ENCODE measurements around the gene PCDHA5. TPM values are rescaled to one million over a fixed set of nuclear protein-coding genes. Genes with fewer than 3 reads are reported as not detected.
"Not testable (repeated sequence)": the region's sequence is repeated elsewhere in the genome, so short reads cannot be mapped to it uniquely, and the experiment has no call there.

Gene PCDHA5
- total RNA-seq, 1 donor from 2014 or later: 0.18 TPM

- DNase-seq (no peak), ATAC-seq (no peak)
Observed at GRCh38 chr5:140794595-140795258, 26.7 kb upstream of the PCDHA5 start, which contains the start of gene PCDHA2. Gene PCDHA2 (plus strand): TSS chr5:140794852.

DNA sequence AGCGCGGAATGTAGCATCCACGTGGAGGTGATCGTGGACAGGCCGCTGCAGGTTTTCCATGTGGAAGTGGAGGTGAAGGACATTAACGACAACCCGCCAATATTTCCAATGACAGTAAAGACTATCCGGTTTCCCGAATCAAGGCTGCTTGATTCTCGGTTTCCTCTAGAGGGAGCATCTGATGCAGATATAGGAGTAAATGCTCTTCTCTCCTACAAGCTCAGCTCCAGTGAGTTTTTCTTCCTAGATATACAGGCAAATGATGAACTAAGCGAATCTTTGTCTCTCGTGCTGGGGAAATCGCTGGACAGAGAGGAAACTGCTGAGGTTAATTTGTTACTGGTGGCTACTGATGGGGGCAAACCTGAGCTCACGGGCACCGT is 26.2 kb upstream of the PCDHA5 start:
- TF ChIP-seq, protein P1, sequence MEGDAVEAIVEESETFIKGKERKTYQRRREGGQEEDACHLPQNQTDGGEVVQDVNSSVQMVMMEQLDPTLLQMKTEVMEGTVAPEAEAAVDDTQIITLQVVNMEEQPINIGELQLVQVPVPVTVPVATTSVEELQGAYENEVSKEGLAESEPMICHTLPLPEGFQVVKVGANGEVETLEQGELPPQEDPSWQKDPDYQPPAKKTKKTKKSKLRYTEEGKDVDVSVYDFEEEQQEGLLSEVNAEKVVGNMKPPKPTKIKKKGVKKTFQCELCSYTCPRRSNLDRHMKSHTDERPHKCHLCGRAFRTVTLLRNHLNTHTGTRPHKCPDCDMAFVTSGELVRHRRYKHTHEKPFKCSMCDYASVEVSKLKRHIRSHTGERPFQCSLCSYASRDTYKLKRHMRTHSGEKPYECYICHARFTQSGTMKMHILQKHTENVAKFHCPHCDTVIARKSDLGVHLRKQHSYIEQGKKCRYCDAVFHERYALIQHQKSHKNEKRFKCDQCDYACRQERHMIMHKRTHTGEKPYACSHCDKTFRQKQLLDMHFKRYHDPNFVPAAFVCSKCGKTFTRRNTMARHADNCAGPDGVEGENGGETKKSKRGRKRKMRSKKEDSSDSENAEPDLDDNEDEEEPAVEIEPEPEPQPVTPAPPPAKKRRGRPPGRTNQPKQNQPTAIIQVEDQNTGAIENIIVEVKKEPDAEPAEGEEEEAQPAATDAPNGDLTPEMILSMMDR (IDR thresholded peaks at IDR 0.05): no peak
- intact Hi-C loops (cut with DNase I): no loop called here
- Histone ChIP-seq H3K4me1 (no peaks in the 10 kb centered on the region), H3K36me3 (no peaks in the 10 kb centered on the region), H3K27me3 (ENCODE audit: low read depth) (no peaks in the 10 kb centered on the region), H3K9me3 (peaks cover 30% of the 10 kb centered on the region), H3K27ac (no peak overlapping the region), H3K4me3 (peak overlapping the region; percentile 17)
- no peak for DNase-seq
- no peak for ATAC-seq

More at GRCh38 chr5:140794595-140795258, 26.7 kb upstream of the PCDHA5 start, which contains the start of gene PCDHA2:
- Histone ChIP-seq H3K9me3 (peaks cover 30% of the 10 kb centered on the region), H3K27me3 (ENCODE audit: low read depth) (no peaks in the 10 kb centered on the region), H3K4me3 (peak within 1 kb of the TSS; percentile 17), H3K4me1 (no peaks in the 10 kb centered on the region), H3K27ac (no peak within 1 kb of the TSS), H3K36me3 (no peaks in the 10 kb centered on the region)
- intact Hi-C loops (cut with DNase I): no loop called here
- TF ChIP-seq, protein P1 (IDR thresholded peaks at IDR 0.05): no peak

DNA sequence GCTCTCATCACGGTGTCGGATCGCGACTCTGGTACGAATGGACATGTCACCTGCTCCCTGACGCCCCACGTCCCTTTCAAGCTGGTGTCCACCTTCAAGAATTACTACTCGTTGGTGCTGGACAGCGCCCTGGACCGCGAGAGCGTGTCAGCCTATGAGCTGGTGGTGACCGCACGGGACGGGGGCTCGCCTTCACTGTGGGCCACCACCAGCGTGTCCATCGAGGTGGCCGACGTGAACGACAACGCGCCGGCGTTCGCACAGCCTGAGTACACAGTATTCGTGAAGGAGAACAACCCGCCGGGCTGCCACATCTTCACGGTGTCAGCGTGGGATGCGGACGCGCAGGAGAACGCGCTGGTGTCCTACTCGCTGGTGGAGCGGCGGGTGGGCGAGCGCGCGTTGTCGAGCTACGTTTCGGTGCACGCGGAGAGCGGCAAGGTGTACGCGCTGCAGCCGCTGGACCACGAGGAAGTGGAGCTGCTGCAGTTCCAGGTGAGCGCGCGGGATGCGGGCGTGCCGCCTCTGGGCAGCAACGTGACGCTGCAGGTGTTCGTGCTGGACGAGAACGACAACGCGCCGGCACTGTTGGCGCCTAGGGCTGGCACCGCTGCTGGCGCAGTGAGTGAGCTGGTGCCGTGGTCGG is 25.2 kb upstream of the PCDHA5 start:
- ATAC-seq; H3K27me3 ChIP-seq (ENCODE audit: low read depth); H3K36me3 ChIP-seq; H3K27ac ChIP-seq; intact Hi-C loops (cut with DNase I); DNase-seq; H3K4me3 ChIP-seq; H3K4me1 ChIP-seq: not testable (repeated sequence)
- H3K9me3 ChIP-seq: peaks cover 25% of the 10 kb centered on the region

DNA sequence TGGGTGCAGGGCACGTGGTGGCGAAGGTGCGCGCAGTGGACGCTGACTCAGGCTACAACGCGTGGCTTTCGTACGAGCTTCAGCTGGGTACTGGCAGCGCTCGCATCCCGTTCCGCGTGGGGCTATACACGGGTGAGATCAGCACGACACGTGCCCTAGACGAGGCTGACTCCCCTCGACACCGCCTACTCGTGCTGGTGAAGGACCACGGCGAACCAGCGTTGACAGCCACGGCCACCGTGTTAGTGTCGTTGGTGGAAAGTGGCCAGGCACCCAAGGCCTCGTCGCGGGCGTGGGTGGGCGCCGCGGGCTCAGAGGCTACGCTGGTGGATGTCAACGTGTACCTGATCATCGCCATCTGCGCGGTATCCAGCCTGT is 24.7 kb upstream of the PCDHA5 start:
- TF ChIP-seq, protein P1 (IDR thresholded peaks at IDR 0.05): no peak
- Histone ChIP-seq H3K4me1 (no peaks in the 10 kb centered on the region), H3K9me3 (peaks cover 28% of the 10 kb centered on the region), H3K36me3 (no peaks in the 10 kb centered on the region), H3K4me3 (no peak overlapping the region), H3K27me3 (ENCODE audit: low read depth) (no peaks in the 10 kb centered on the region), H3K27ac (no peak overlapping the region)
- ATAC-seq: no peak
- DNase-seq: no peak
- intact Hi-C loops (cut with DNase I): no loop called here

DNA sequence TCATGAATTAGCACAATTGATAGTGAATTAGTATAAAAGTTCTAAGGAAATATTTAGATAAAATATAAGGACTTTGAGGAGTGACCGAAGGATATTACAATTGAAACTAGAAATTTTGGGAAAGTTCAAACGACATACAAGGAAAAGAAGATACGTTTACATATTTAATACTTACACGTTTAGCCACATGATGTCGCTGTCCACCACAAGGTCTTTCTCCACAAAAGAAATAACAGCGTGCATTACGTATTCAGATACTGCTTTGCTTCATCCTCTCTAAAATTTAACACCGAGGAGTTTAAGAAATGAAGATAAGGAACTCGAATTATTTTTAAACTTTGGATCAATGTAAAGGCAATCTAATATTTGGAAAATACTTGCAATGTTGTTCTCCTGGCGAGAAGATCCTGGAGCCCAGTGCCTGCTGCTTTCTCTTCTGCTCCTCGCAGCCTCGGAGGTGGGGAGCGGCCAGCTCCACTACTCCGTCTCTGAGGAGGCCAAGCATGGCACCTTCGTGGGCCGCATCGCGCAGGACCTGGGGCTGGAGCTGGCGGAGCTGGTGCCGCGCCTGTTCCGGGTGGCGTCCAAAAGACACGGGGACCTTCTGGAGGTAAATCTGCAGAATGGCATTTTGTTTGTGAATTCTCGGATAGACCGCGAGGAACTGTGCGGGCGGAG is 20.5 kb upstream of the PCDHA5 start, which contains the start of gene PCDHA3:
PCDHA3 (plus strand) TSS at position 242 of the 678 bp plus-strand sequence.
- Histone ChIP-seq H3K27me3 (ENCODE audit: low read depth) (peaks cover 16% of the 10 kb centered on the region), H3K4me3 (peak within 1 kb of the TSS; percentile 39), H3K27ac (no peak within 1 kb of the TSS), H3K4me1 (no peaks in the 10 kb centered on the region), H3K9me3 (peaks cover 35% of the 10 kb centered on the region), H3K36me3 (no peaks in the 10 kb centered on the region)
- no peak for ATAC-seq
- no peak for DNase-seq
- intact Hi-C loops (cut with DNase I): no loop called here
- TF ChIP-seq, protein P1 (IDR thresholded peaks at IDR 0.05): no peak

GRCh38 chr5:140801494-140801841 is 19.9 kb upstream of the PCDHA5 start:
- Histone ChIP-seq H3K4me1 (no peaks in the 10 kb centered on the region), H3K27ac (no peak overlapping the region), H3K4me3 (peak overlapping the region; percentile 39), H3K9me3 (peaks cover 31% of the 10 kb centered on the region), H3K36me3 (no peaks in the 10 kb centered on the region), H3K27me3 (ENCODE audit: low read depth) (peaks cover 16% of the 10 kb centered on the region)
- DNase-seq (no peak), ATAC-seq (no peak)
- TF ChIP-seq, protein P1 (IDR thresholded peaks at IDR 0.05): peak; percentile 15
- intact Hi-C loops (cut with DNase I): no loop called here

DNA sequence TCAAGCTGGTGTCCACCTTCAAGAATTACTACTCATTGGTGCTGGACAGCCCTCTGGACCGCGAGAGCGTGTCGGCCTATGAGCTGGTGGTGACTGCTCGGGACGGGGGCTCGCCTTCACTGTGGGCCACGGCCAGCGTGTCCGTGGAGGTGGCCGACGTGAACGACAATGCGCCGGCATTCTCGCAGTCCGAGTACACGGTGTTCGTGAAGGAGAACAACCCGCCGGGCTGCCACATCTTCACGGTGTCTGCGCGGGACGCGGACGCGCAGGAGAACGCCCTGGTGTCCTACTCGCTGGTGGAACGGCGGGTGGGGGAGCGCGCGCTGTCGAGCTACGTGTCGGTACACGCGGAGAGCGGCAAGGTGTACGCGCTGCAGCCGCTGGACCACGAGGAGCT is 19.0 kb upstream of the PCDHA5 start:
- ATAC-seq: not testable (repeated sequence)
- Histone ChIP-seq H3K9me3 (peaks cover 23% of the 10 kb centered on the region), H3K27me3 (ENCODE audit: low read depth) (peaks cover 16% of the 10 kb centered on the region)

More for the DNA sequence above, 19.0 kb upstream of the PCDHA5 start:
- H3K27ac ChIP-seq; H3K36me3 ChIP-seq; H3K4me3 ChIP-seq; DNase-seq; intact Hi-C loops (cut with DNase I); H3K4me1 ChIP-seq: not testable (repeated sequence)

Measured in lower lobe of right lung (tissue), 2 donors.